IMR-90 (cell line): ENCODE measurements around the gene CTIF. TPM values are rescaled to one million over a fixed set of nuclear protein-coding genes. Genes with fewer than 3 reads are reported as not detected.
A peak's percentile ranks its signal among the peaks of the same experiment; 100 is the strongest.

Experiments
- ATAC-seq: fragments of 200-7000 bp; cut with Tn5 transposase; 2 replicates; pipeline ENCODE4 v1.9.1; 2020; ENCODE audit warnings: low read depth, mild to moderate bottlenecking, moderate library complexity
- BruUV-seq: library from RNA; stranded (reverse); fragments of 400-500 nt; replicated peaks from 2 replicates; lab custom pipeline; 2021; lab: Mats Ljungman, UMichigan
- CTCF ChIA-PET: fragments of 300-600 bp; formaldehyde crosslinking; extraction: SDS; loops from one replicate; lab custom pipeline; 2021; ENCODE audit warnings: antibody characterized with exemption; lab: Yijun Ruan, JAX
- POLR2A ChIA-PET: fragments of 300-600 bp; sonication (Branson Sonifier 250); formaldehyde crosslinking; loops from one replicate; lab custom pipeline; 2022; ENCODE audit warnings: antibody characterized with exemption; ENCODE audit not compliant: unreplicated experiment; lab: Charles Lee
- DNase-seq: peaks from one replicate; pipeline ENCODE4 v3.0.0; 2013
- H2AFZ ChIP-seq: replicated peaks from 2 replicates; pipeline ENCODE3; 2013; ENCODE audit warnings: low read length, mild to moderate bottlenecking; ENCODE audit not compliant: poor library complexity
- H2AK5ac ChIP-seq: 2 replicates; pipeline ENCODE4 v1.6.1; 2013; ENCODE audit warnings: low read depth, low read length, inconsistent platforms
- H2AK9ac ChIP-seq: replicated peaks from 2 replicates; pipeline ENCODE3; 2013; ENCODE audit warnings: mild to moderate bottlenecking, low read depth, low read length, moderate library complexity; ENCODE audit not compliant: poor library complexity
- H2BK120ac ChIP-seq: 2 replicates; pipeline ENCODE4 v1.6.1; 2013; ENCODE audit warnings: low read depth, low read length, inconsistent platforms
- H2BK15ac ChIP-seq: 3 replicates; pipeline ENCODE4 v1.6.1; 2013; ENCODE audit warnings: low read depth, low read length, inconsistent platforms
- H2BK20ac ChIP-seq: 2 replicates; pipeline ENCODE4 v1.6.1; 2013; ENCODE audit warnings: low read depth, mild to moderate bottlenecking, inconsistent platforms, low read length, moderate library complexity
- H2BK5ac ChIP-seq: 2 replicates; pipeline ENCODE4 v1.6.1; 2013; ENCODE audit warnings: mild to moderate bottlenecking, low read depth, low read length, inconsistent platforms; ENCODE audit not compliant: poor library complexity, severe bottlenecking
- H3K14ac ChIP-seq: replicated peaks from 2 replicates; pipeline ENCODE4 v1.6.1; 2013; ENCODE audit warnings: low read depth, low read length, inconsistent platforms
- H3K18ac ChIP-seq: 2 replicates; pipeline ENCODE4 v1.6.1; 2013; ENCODE audit warnings: low read depth, low read length, control low read depth
- H3K23ac ChIP-seq: 2 replicates; pipeline ENCODE4 v1.6.1; 2013; ENCODE audit warnings: low read depth, low read length, inconsistent platforms
- H3K27ac ChIP-seq: 2 replicates; pipeline ENCODE4 v1.5.1; 2013; ENCODE audit warnings: mild to moderate bottlenecking, control low read depth, low read length; ENCODE audit not compliant: insufficient read depth
- H3K27me3 ChIP-seq: 2 replicates; pipeline ENCODE4 v1.6.1; 2013; ENCODE audit warnings: low read length; ENCODE audit not compliant: control insufficient read depth, insufficient read depth
- H3K36me3 ChIP-seq: 2 replicates; pipeline ENCODE4 v1.6.1; 2013; ENCODE audit warnings: low read length, mixed read lengths; ENCODE audit not compliant: control insufficient read depth, insufficient read depth
- H3K4ac ChIP-seq: 2 replicates; pipeline ENCODE4 v1.6.1; 2013; ENCODE audit warnings: low read depth, low read length, inconsistent platforms
- H3K4me1 ChIP-seq: 2 replicates; pipeline ENCODE4 v1.6.1; 2013; ENCODE audit warnings: low read length, mixed read lengths; ENCODE audit not compliant: control insufficient read depth, insufficient read depth
- H3K4me2 ChIP-seq: 2 replicates; pipeline ENCODE4 v1.6.1; 2013; ENCODE audit warnings: low read depth, mild to moderate bottlenecking, control low read depth, low read length, moderate library complexity
- H3K4me3 ChIP-seq: 2 replicates; pipeline ENCODE4 v1.5.1; 2013; ENCODE audit warnings: low read depth, mild to moderate bottlenecking, control low read depth, low read length, moderate library complexity; ENCODE audit not compliant: insufficient read depth
- H3K56ac ChIP-seq: 2 replicates; pipeline ENCODE4 v1.6.1; 2013; ENCODE audit warnings: low read length, inconsistent platforms; ENCODE audit not compliant: insufficient read depth; ENCODE audit errors: extremely low read depth
- H3K79me1 ChIP-seq, 2 experiments: 2 replicates each; pipeline ENCODE4 v1.6.1; 2013; ENCODE audit warnings: low read length in 2 of 2, inconsistent platforms in 1 of 2, low read depth in 1 of 2
- H3K9ac ChIP-seq: 2 replicates; pipeline ENCODE4 v1.6.1; 2013; ENCODE audit warnings: low read depth, low read length, control low read depth
- H3K9me1 ChIP-seq: 2 replicates; pipeline ENCODE4 v1.6.1; 2013; ENCODE audit warnings: low read length, inconsistent platforms; ENCODE audit not compliant: insufficient read depth
- H3K9me3 ChIP-seq: 2 replicates; pipeline ENCODE4 v1.6.1; 2013; ENCODE audit warnings: low read length; ENCODE audit not compliant: control insufficient read depth, insufficient read depth
- H4K20me1 ChIP-seq: 2 replicates; pipeline ENCODE4 v1.6.1; 2013; ENCODE audit warnings: low read length, inconsistent platforms; ENCODE audit not compliant: insufficient read depth
- H4K5ac ChIP-seq: 2 replicates; pipeline ENCODE4 v1.6.1; 2013; ENCODE audit warnings: mild to moderate bottlenecking, low read depth, low read length, control low read depth
- H4K8ac ChIP-seq, 2 experiments: 2 replicates each; pipeline ENCODE4 v1.6.1; 2013; ENCODE audit warnings: low read depth in 2 of 2, low read length in 2 of 2, control low read depth in 1 of 2, inconsistent platforms in 1 of 2
- H4K91ac ChIP-seq: 2 replicates; pipeline ENCODE4 v1.6.1; 2013; ENCODE audit warnings: low read depth, low read length, inconsistent platforms; ENCODE audit not compliant: insufficient read depth
- BHLHE40 ChIP-seq: fragments of 150-350 bp; IDR thresholded peaks from 2 replicates; pipeline ENCODE4 v1.6.1; 2016; ENCODE audit warnings: mild to moderate bottlenecking, low read depth, low read length
- CEBPB ChIP-seq: IDR thresholded peaks from 2 replicates; pipeline ENCODE4 v1.6.1; 2012; ENCODE audit warnings: low read depth, low read length, improper control_type of control experiment
- CHD1 ChIP-seq: IDR thresholded peaks from 2 replicates; pipeline ENCODE4 v1.6.1; 2012; ENCODE audit warnings: low read depth, low read length, improper control_type of control experiment
- FOS ChIP-seq: fragments of 150-350 bp; IDR thresholded peaks from 2 replicates; pipeline ENCODE4 v1.6.1; 2016; ENCODE audit warnings: low read depth, low read length
- MAFK ChIP-seq: IDR thresholded peaks from 2 replicates; pipeline ENCODE4 v1.6.1; 2012; ENCODE audit warnings: low read depth, low read length, improper control_type of control experiment
- MAZ ChIP-seq: IDR thresholded peaks from 2 replicates; pipeline ENCODE4 v1.6.1; 2012; ENCODE audit warnings: low read depth, mild to moderate bottlenecking, low read length, improper control_type of control experiment, moderate library complexity, borderline replicate concordance
- MXI1 ChIP-seq: IDR thresholded peaks from 2 replicates; pipeline ENCODE4 v1.6.1; 2012; ENCODE audit warnings: low read depth, mild to moderate bottlenecking, low read length, moderate library complexity, borderline replicate concordance
- NFE2L2 ChIP-seq: fragments of 150-350 bp; IDR thresholded peaks from 2 replicates; pipeline ENCODE4 v1.6.1; 2016; ENCODE audit warnings: low read depth, mild to moderate bottlenecking, low read length
- POLR2A ChIP-seq: IDR thresholded peaks from 2 replicates; pipeline ENCODE4 v1.6.1; 2012; ENCODE audit warnings: mild to moderate bottlenecking, low read depth, low read length
- RCOR1 ChIP-seq: IDR thresholded peaks from 2 replicates; pipeline ENCODE4 v1.6.1; 2012; ENCODE audit warnings: mild to moderate bottlenecking, low read length, improper control_type of control experiment; ENCODE audit not compliant: insufficient replicate concordance
- RFX5 ChIP-seq: IDR thresholded peaks from 2 replicates; pipeline ENCODE4 v1.8.0; 2012; ENCODE audit warnings: low read depth, mild to moderate bottlenecking, low read length, moderate library complexity
- SMC3 ChIP-seq: fragments of 150-350 bp; IDR thresholded peaks from 2 replicates; pipeline ENCODE4 v1.6.1; 2016; ENCODE audit warnings: low read depth, mild to moderate bottlenecking, antibody characterized with exemption, low read length, moderate library complexity
- USF2 ChIP-seq: fragments of 150-350 bp; IDR thresholded peaks from 2 replicates; pipeline ENCODE4 v1.6.1; 2017; ENCODE audit warnings: mild to moderate bottlenecking, antibody characterized with exemption, low read length, low read depth
- WGBS, 2 experiments: methylation state at CpG; one replicate each; pipeline versions ENCODE4 v1.1.5 to v1.1.7; 2013; ENCODE audit warnings: missing lambda C conversion rate in 2 of 2; ENCODE audit not compliant: insufficient read length in 1 of 2; ENCODE audit errors: extremely low coverage in 2 of 2; 5-methylcytosine and 5-hydroxymethylcytosine counted together
- dilution Hi-C: fragments of 300-500 bp; cut with HindIII; formaldehyde crosslinking; loops from one replicate; pipeline ENCODE4 v1.14.3; 2018; ENCODE audit warnings: low sequenced_read_pairs; ENCODE audit not compliant: unreplicated experiment
- in situ Hi-C: fragments of 300-500 bp; cut with MboI; formaldehyde crosslinking; loops from 3 replicates; pipeline ENCODE4 v1.14.3; 2019; ENCODE audit warnings: low sequenced_read_pairs, inconsistent platforms, mixed read lengths
- intact Hi-C: fragments of 100-400 bp; cut with micrococcal nuclease; formaldehyde crosslinking; loops from 2 replicates; pipeline ENCODE4 v1.10.0; 2022
- polyA plus RNA-seq, 3 experiments: library from polyadenylated mRNA; depleted of rRNA; stranded (reverse); fragments of >200 nt; gene quantifications; 2 replicates each; pipeline ENCODE4 v1.2.3, GENCODE V29; 2012; ENCODE audit warnings: low replicate concordance in 1 of 3
- total RNA-seq: library from RNA; depleted of rRNA; stranded (reverse); fragments of >200 nt; gene quantifications from 2 replicates; pipeline ENCODE4 v1.2.3, GENCODE V29; 2012
- TF ChIP-seq, protein P1 (sequence below): conservative IDR thresholded peaks from 2 replicates; pipeline ENCODE4 v1.5.1; 2012; ENCODE audit warnings: mild to moderate bottlenecking, low read depth, low read length, improper control_type of control experiment
- TF ChIP-seq, protein P2 (sequence below): fragments of 150-350 bp; IDR thresholded peaks from 2 replicates; pipeline ENCODE4 v1.6.1; 2016; ENCODE audit warnings: low read depth, mild to moderate bottlenecking, low read length, moderate library complexity, borderline replicate concordance

The CTIF gene
- total and polyA plus RNA-seq, 2 of the 4 experiments (the other 2 are of a cell fraction) = 25.1 to 57.0 TPM

DNA sequence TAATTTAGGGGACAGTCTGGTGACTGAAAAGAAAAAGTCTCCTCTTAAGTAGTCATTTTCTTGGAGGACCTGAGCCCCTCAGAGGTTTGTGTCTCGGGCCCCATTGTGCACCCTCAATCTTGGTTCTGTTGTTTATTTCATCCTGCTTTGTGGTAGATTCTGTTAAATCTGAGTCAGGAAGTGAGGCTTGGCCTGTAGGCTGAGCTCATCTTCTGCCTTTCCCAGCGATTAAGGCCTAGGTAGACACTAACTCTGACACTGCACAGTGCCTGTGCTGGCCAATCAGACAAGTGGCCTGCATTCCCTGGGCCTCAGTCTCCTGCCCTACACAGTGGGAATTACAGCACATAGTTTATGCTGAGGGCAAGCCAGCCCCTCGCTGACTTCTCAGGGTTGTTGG is 80.2 kb downstream of the CTIF start:
- 60% methylated on average over 1 of the region's 3 CpGs; no CpG with 5 or more reads in 1 of the 2 experiments for WGBS, 2 experiments
- Histone ChIP-seq H3K79me1 (peaks cover 32 to 88% of the 10 kb centered on the region in 2 experiments), H4K20me1 (peaks cover 47% of the 10 kb centered on the region), H3K18ac (peak overlapping the region; percentile 6; the same call in 1 of the 2 replicates), H3K4me2 (no peak overlapping the region), H3K23ac (no peak overlapping the region), H2BK15ac (peak overlapping the region; percentile 61; the same call in 2 of the 3 replicates), H3K27ac (peak overlapping the region; percentile 68), H3K36me3 (peaks cover 18% of the 10 kb centered on the region), H3K4me1 (peaks cover 41% of the 10 kb centered on the region), H3K27me3 (no peaks in the 10 kb centered on the region), H3K56ac (no peak overlapping the region), H3K4ac (peak overlapping the region; percentile 88), H2AK9ac (peak overlapping the region; percentile 10), H2BK5ac (peak overlapping the region; percentile 83), H3K14ac (peak overlapping the region; percentile 69), H3K9ac (peak overlapping the region; percentile 58), H2AFZ (no peak overlapping the region), H4K91ac (peak overlapping the region; percentile 74), H4K8ac (peak overlapping the region; percentile 23 to 30), H4K5ac (peak overlapping the region; percentile 51), H3K9me3 (no peaks in the 10 kb centered on the region), H2BK20ac (peak overlapping the region; percentile 47), H3K4me3 (no peak overlapping the region), H3K9me1 (peaks cover 51% of the 10 kb centered on the region), H2BK120ac (peak overlapping the region; percentile 58), H2AK5ac (peak overlapping the region; percentile 96)
- peak; percentile 66 for DNase-seq
- peak; percentile 25; the same call in 1 of the 2 replicates for ATAC-seq
- intact Hi-C loops = no loop called here
- no TSS peak for BruUV-seq
- TF ChIP-seq, protein P1, sequence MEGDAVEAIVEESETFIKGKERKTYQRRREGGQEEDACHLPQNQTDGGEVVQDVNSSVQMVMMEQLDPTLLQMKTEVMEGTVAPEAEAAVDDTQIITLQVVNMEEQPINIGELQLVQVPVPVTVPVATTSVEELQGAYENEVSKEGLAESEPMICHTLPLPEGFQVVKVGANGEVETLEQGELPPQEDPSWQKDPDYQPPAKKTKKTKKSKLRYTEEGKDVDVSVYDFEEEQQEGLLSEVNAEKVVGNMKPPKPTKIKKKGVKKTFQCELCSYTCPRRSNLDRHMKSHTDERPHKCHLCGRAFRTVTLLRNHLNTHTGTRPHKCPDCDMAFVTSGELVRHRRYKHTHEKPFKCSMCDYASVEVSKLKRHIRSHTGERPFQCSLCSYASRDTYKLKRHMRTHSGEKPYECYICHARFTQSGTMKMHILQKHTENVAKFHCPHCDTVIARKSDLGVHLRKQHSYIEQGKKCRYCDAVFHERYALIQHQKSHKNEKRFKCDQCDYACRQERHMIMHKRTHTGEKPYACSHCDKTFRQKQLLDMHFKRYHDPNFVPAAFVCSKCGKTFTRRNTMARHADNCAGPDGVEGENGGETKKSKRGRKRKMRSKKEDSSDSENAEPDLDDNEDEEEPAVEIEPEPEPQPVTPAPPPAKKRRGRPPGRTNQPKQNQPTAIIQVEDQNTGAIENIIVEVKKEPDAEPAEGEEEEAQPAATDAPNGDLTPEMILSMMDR = no peak
- TF ChIP-seq CEBPB (no peak), SMC3 (no peak), BHLHE40 (no peak), CHD1 (no peak), FOS (no peak), RCOR1 (no peak), MXI1 (no peak), RFX5 (no peak), MAFK (no peak), MAZ (no peak), USF2 (no peak), POLR2A (no peak), NFE2L2 (no peak)
- TF ChIP-seq, protein P2, sequence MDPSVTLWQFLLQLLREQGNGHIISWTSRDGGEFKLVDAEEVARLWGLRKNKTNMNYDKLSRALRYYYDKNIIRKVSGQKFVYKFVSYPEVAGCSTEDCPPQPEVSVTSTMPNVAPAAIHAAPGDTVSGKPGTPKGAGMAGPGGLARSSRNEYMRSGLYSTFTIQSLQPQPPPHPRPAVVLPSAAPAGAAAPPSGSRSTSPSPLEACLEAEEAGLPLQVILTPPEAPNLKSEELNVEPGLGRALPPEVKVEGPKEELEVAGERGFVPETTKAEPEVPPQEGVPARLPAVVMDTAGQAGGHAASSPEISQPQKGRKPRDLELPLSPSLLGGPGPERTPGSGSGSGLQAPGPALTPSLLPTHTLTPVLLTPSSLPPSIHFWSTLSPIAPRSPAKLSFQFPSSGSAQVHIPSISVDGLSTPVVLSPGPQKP = no peak
- CTCF ChIA-PET = interaction anchor here (0.6 to 1.8 kb wide), 3 partner anchors 11 to 143 kb away, joined by 3 to 5 read pairs (median 3); no protein-coding TSS in a partner anchor
- dilution Hi-C loops = no loop called here
- POLR2A ChIA-PET = no interaction called here
- in situ Hi-C loops = no loop called here
